H1 (cell line): ENCODE results near the gene CFAP74. TPM values are rescaled to one million over a fixed set of nuclear protein-coding genes. Genes with fewer than 3 reads are reported as not detected.

Experiments used
- CTCF ChIA-PET: fragments of 300-600 bp; sonication (Branson Sonifier 250); formaldehyde crosslinking; loops from one replicate; lab custom pipeline; 2021; ENCODE audit not compliant: partially characterized antibody; lab: Charles Lee
- POLR2A ChIA-PET: fragments of 300-600 bp; sonication (Branson Sonifier 250); formaldehyde crosslinking; loops from one replicate; lab custom pipeline; 2021; ENCODE audit warnings: inconsistent platforms; ENCODE audit not compliant: partially characterized antibody; lab: Charles Lee
- DNase-seq, 2 experiments: peaks; one replicate each; pipeline versions ENCODE4 v3.0.0 to v3.0.0-alpha.2; 2010 to 2022; ENCODE audit warnings: low spot score in 2 of 2, low read depth in 1 of 2, mixed read lengths in 1 of 2
- FAIRE-seq: peaks from 2 replicates; lab custom pipeline; 2011; peaks lifted over from hg19 to GRCh38; lab: Jason Lieb, UNC
- H2AFZ ChIP-seq: 2 replicates; pipeline ENCODE4 v1.8.1; 2012; ENCODE audit warnings: low read length, inconsistent platforms
- H2AK5ac ChIP-seq: 2 replicates; pipeline ENCODE4 v1.6.1; 2013; ENCODE audit warnings: low read depth, low read length
- H2BK120ac ChIP-seq: replicated peaks from 2 replicates; pipeline ENCODE3; 2013; ENCODE audit warnings: low read depth, low read length, inconsistent platforms
- H2BK12ac ChIP-seq: 2 replicates; pipeline ENCODE4 v1.6.1; 2013; ENCODE audit warnings: low read depth, low read length
- H2BK15ac ChIP-seq: 2 replicates; pipeline ENCODE4 v1.6.1; 2013; ENCODE audit warnings: low read length
- H2BK20ac ChIP-seq: 2 replicates; pipeline ENCODE4 v1.6.1; 2013; ENCODE audit warnings: low read length
- H2BK5ac ChIP-seq: 2 replicates; pipeline ENCODE4 v1.6.1; 2013; ENCODE audit warnings: low read depth, low read length
- H3K14ac ChIP-seq: 2 replicates; pipeline ENCODE4 v1.6.1; 2013; ENCODE audit warnings: inconsistent platforms; ENCODE audit not compliant: insufficient read length
- H3K18ac ChIP-seq: 2 replicates; pipeline ENCODE4 v1.6.1; 2013; ENCODE audit warnings: low read length; ENCODE audit errors: extremely low read depth
- H3K23ac ChIP-seq: 2 replicates; pipeline ENCODE4 v1.6.1; 2013; ENCODE audit warnings: inconsistent platforms; ENCODE audit not compliant: insufficient read length
- H3K23me2 ChIP-seq: 2 replicates; pipeline ENCODE4 v1.6.1; 2013; ENCODE audit warnings: low read depth, low read length
- H3K27ac ChIP-seq: 2 replicates; pipeline ENCODE4 v1.6.1; 2011; ENCODE audit warnings: low read depth, low read length, inconsistent platforms
- H3K27me3 ChIP-seq, 4 experiments: replicated peaks in 1 of 4; 1 replicate in 1 of 4; 2 replicates in 3 of 4; pipeline versions ENCODE4 v1.6.1 to v1.8.1; 2011 to 2013; ENCODE audit warnings: low read length in 3 of 4, mild to moderate bottlenecking in 3 of 4, inconsistent platforms in 2 of 4, mixed read lengths in 2 of 4, moderate library complexity in 1 of 4; ENCODE audit not compliant: control insufficient read depth in 3 of 4, insufficient read depth in 3 of 4; ENCODE audit errors: extremely low read depth in 1 of 4
- H3K36me3 ChIP-seq, 4 experiments: 2 replicates each; pipeline versions ENCODE4 v1.6.1 to v1.8.1; 2011 to 2013; ENCODE audit warnings: mild to moderate bottlenecking in 4 of 4, low read length in 3 of 4, moderate library complexity in 2 of 4, control low read depth in 1 of 4, inconsistent platforms in 1 of 4; ENCODE audit not compliant: insufficient read depth in 4 of 4, control insufficient read depth in 2 of 4
- H3K4ac ChIP-seq: replicated peaks from 2 replicates; pipeline ENCODE3; 2013; ENCODE audit warnings: low read length, low read depth, mixed read lengths, inconsistent platforms; ENCODE audit not compliant: insufficient read length
- H3K4me1 ChIP-seq, 4 experiments: replicated peaks in 1 of 4; 1 replicate in 1 of 4; 2 replicates in 3 of 4; pipeline versions ENCODE4 v1.6.1 to v1.8.1; 2011 to 2013; ENCODE audit warnings: low read length in 3 of 4, inconsistent platforms in 2 of 4, mixed read lengths in 1 of 4; ENCODE audit not compliant: insufficient read depth in 4 of 4, control insufficient read depth in 3 of 4
- H3K4me2 ChIP-seq, 2 experiments: 2 replicates each; pipeline versions ENCODE4 v1.6.1 to v1.8.1; 2011 to 2013; ENCODE audit warnings: low read depth in 2 of 2, low read length in 2 of 2, control low read depth in 1 of 2, inconsistent platforms in 1 of 2, mild to moderate bottlenecking in 1 of 2; ENCODE audit not compliant: insufficient read depth in 1 of 2
- H3K4me3 ChIP-seq, 4 experiments: fragments of 200-600, 300-600 bp in 1 of 4; sonication (generic), shearing (Covaris generic), sonication (Bioruptor Twin) in 1 of 4; 2 replicates each; pipeline versions ENCODE4 v1.5.1 to v1.8.1; 2011 to 2016; ENCODE audit warnings: low read length in 4 of 4, low read depth in 3 of 4, control low read depth in 2 of 4, inconsistent platforms in 2 of 4, mild to moderate bottlenecking in 2 of 4, mixed read lengths in 1 of 4, moderate library complexity in 1 of 4; ENCODE audit not compliant: insufficient read depth in 2 of 4; ENCODE audit errors: extremely low read depth in 1 of 4
- H3K56ac ChIP-seq: replicated peaks from 2 replicates; pipeline ENCODE3; 2013; ENCODE audit warnings: low read depth, mild to moderate bottlenecking, mixed read lengths, low read length, inconsistent platforms; ENCODE audit not compliant: insufficient read length
- H3K79me1 ChIP-seq: 2 replicates; pipeline ENCODE4 v1.6.1; 2013; ENCODE audit warnings: low read depth, low read length, control low read depth
- H3K79me2 ChIP-seq, 2 experiments: 2 replicates each; pipeline versions ENCODE4 v1.6.1 to v1.8.1; 2012 to 2013; ENCODE audit warnings: low read length in 2 of 2, mild to moderate bottlenecking in 2 of 2, inconsistent platforms in 1 of 2; ENCODE audit not compliant: insufficient read depth in 2 of 2, control insufficient read depth in 1 of 2
- H3K9ac ChIP-seq, 4 experiments: replicated peaks in 1 of 4; 1 replicate in 1 of 4; 2 replicates in 3 of 4; pipeline versions ENCODE4 v1.6.1 to v1.8.1; 2011 to 2013; ENCODE audit warnings: low read depth in 3 of 4, low read length in 3 of 4, control low read depth in 2 of 4, mild to moderate bottlenecking in 2 of 4, moderate library complexity in 2 of 4, inconsistent platforms in 1 of 4; ENCODE audit errors: extremely low read depth in 1 of 4
- H3K9me3 ChIP-seq, 2 experiments: 2 replicates each; pipeline versions ENCODE4 v1.6.1 to v1.8.1; 2012 to 2013; ENCODE audit warnings: mild to moderate bottlenecking in 2 of 2, moderate library complexity in 2 of 2, control low read depth in 1 of 2, inconsistent platforms in 1 of 2, low read depth in 1 of 2, low read length in 1 of 2, mixed read lengths in 1 of 2; ENCODE audit not compliant: insufficient read depth in 2 of 2
- H4K20me1 ChIP-seq, 2 experiments: replicated peaks in 1 of 2; 2 replicates each; pipeline versions ENCODE3 to v1.8.1; 2011 to 2013; ENCODE audit warnings: inconsistent platforms in 2 of 2, low read length in 2 of 2, mild to moderate bottlenecking in 1 of 2; ENCODE audit not compliant: insufficient read depth in 2 of 2, control insufficient read depth in 1 of 2
- H4K5ac ChIP-seq: 2 replicates; pipeline ENCODE4 v1.6.1; 2013; ENCODE audit warnings: low read length, low read depth, mixed read lengths, inconsistent platforms; ENCODE audit not compliant: insufficient read length
- H4K8ac ChIP-seq: 2 replicates; pipeline ENCODE4 v1.8.0; 2013; ENCODE audit warnings: mild to moderate bottlenecking, moderate library complexity, low read length, inconsistent platforms; ENCODE audit not compliant: insufficient read depth; ENCODE audit errors: extremely low read depth
- H4K91ac ChIP-seq: replicated peaks from 2 replicates; pipeline ENCODE3; 2013; ENCODE audit warnings: low read length, mixed read lengths, inconsistent platforms; ENCODE audit not compliant: insufficient read length
- ASH2L ChIP-seq: fragments of 200-600, 300-600 bp; sonication (generic); IDR thresholded peaks from one replicate; pipeline ENCODE4 v1.7.1; 2017; ENCODE audit warnings: low read length
- HDAC2 ChIP-seq, 2 experiments: fragments of 300-600 bp in 1 of 2; sonication (generic) in 1 of 2; IDR thresholded peaks; 2 replicates each; pipeline ENCODE4 v1.6.1; 2011 to 2012; ENCODE audit warnings: low read depth in 2 of 2, low read length in 2 of 2, mild to moderate bottlenecking in 2 of 2, moderate library complexity in 2 of 2, borderline replicate concordance in 1 of 2, inconsistent platforms in 1 of 2
- NANOG ChIP-seq: IDR thresholded peaks from 2 replicates; pipeline ENCODE4 v1.6.1; 2011; ENCODE audit warnings: low read length, low read depth, mild to moderate bottlenecking, inconsistent platforms; ENCODE audit not compliant: insufficient read depth, poor library complexity, severe bottlenecking
- TEAD4 ChIP-seq: IDR thresholded peaks from 2 replicates; pipeline ENCODE4 v1.6.1; 2012; ENCODE audit warnings: low read depth, low read length, inconsistent platforms, mixed read lengths
- WGBS, 2 experiments: shearing (Covaris generic) in 1 of 2; methylation state at CpG; one replicate each; pipeline versions ENCODE4 v1.1.6 to v1.1.7; 2013 to 2015; ENCODE audit warnings: low lambda C conversion rate in 2 of 2, mixed read lengths in 2 of 2, inconsistent platforms in 1 of 2, low coverage in 1 of 2, missing lambda C conversion rate in 1 of 2; ENCODE audit not compliant: insufficient replicate concordance in 2 of 2, insufficient coverage in 1 of 2, insufficient read length in 1 of 2; ENCODE audit errors: extremely low coverage in 1 of 2, missing lambda C conversion rate in 1 of 2; 5-methylcytosine and 5-hydroxymethylcytosine counted together
- polyA plus RNA-seq, 7 experiments: library from polyadenylated mRNA; depleted of rRNA in 3 of 7; stranded (reverse) in 5 of 7; unstranded in 2 of 7; fragments of >200 nt in 5 of 7; fragments of 200-250 nt in 2 of 7; gene quantifications; 1 replicate in 5 of 7; 2 replicates in 1 of 7; 4 replicates in 1 of 7; pipeline versions ENCODE4 v1.2.1 to v1.2.3, GENCODE V29; 2011 to 2013; ENCODE audit warnings: missing spikeins in 2 of 7, mixed read lengths in 2 of 7
- total RNA-seq: library from RNA; stranded (reverse); fragmentation: NEBNext Ultra II Directional; extraction: Animal tissue kit (Norgen Biotek cat#: 25700); gene quantifications from 2 replicates; pipeline ENCODE4 v1.2.1, GENCODE V29; 2021

Gene CFAP74
- total and polyA plus RNA-seq, 2 of the 8 experiments (the other 6 are each of a cell fraction or from before 2014, with no cell fraction given) = 0.09 to 0.20 TPM

DNA sequence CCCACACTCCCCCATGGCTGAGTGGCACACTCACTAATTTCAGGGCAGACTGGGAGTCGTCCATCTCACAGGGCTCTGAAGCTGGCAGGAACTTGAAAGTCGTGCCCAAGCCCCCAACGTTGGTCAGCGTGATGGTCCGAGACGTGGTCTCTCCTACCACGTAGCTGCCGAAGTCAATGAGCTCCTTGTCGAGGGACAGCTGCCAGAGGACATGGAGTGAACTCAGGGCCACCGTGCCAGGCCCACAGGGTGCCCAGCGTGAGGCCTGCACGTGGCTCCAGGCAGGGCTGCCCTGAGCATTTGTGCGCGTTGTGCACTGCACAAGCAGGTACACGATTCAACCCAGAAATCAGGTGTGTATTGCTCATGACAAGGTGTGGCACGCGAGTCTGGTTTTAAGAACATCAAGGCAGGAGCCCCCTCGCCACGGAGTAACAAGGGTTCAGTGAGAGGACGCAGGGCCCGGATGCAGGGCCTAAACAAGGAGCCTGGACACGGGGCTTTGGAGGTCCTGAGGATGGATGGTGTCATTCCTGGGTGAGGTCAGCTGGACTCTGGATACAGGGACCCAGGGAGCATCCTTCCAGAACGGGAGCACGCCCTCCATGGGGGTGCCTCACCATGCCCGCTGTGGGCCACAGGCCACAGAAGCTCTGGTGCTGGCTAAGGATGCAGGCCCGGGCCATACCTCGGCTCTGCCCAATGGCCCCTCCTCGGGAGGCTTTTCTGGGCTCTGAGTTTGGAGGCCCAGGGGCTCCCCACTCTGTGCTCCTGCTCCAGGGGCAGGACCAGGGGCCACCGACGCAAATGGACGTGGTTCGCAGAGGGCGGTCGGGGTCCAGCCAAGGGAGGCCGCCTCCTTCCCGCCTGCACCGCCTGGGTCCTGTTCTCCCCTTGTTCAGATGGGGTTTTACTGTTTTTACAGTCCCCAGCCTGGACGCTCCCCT, 46.7 kb downstream of the CFAP74 start:
- FAIRE-seq = no peak
- CTCF ChIA-PET = interaction anchor here (0.6 to 15.6 kb wide), 9 partner anchors 12 to 176 kb away, joined by 3 to 249 read pairs (median 4); no protein-coding TSS in a partner anchor
- WGBS, 2 experiments = 95% methylated on average over 36 of the region's 38 CpGs; no CpG with 5 or more reads in 1 of the 2 experiments

More for the DNA sequence above, 46.7 kb downstream of the CFAP74 start:
- no peaks in the 10 kb centered on the region for H3K79me2 ChIP-seq
- no peak overlapping the region for H3K4me3 ChIP-seq
- peaks cover 0 to 1% of the 10 kb centered on the region in 2 experiments for H4K20me1 ChIP-seq
- no peak overlapping the region for H3K18ac ChIP-seq
- no peaks in the 10 kb centered on the region for H3K36me3 ChIP-seq
- H2BK5ac ChIP-seq = no peak overlapping the region
- peaks cover 0 to 5% of the 10 kb centered on the region in 2 experiments; a peak in 1 of 4 replicates for H3K9me3 ChIP-seq
- no peak overlapping the region for H3K9ac ChIP-seq
- H2AK5ac ChIP-seq = peak overlapping the region; percentile 82; the same call in 1 of the 2 replicates
- H3K14ac ChIP-seq = no peak overlapping the region
- no peaks in the 10 kb centered on the region; a peak in 1 of 7 replicates for H3K27me3 ChIP-seq
- no peak overlapping the region for H3K4me2 ChIP-seq
- H4K5ac ChIP-seq = no peak overlapping the region
- POLR2A ChIA-PET = interaction anchor here (1.1 to 1.3 kb wide), 2 partner anchors 21 to 83 kb away, joined by 3 read pairs; no protein-coding TSS in a partner anchor
- peaks cover 0 to 12% (median 10%) of the 10 kb centered on the region in 4 experiments; a peak in 6 of 7 replicates for H3K4me1 ChIP-seq
- H2BK12ac ChIP-seq = no peak overlapping the region
- H3K23me2 ChIP-seq = no peaks in the 10 kb centered on the region; the same call in 1 of the 2 replicates
- H2AFZ ChIP-seq = no peak overlapping the region
- H4K8ac ChIP-seq = peak overlapping the region; percentile 20; the same call in 1 of the 2 replicates
- H4K91ac ChIP-seq = no peak overlapping the region
- H3K56ac ChIP-seq = no peak overlapping the region
- no peak overlapping the region for H3K23ac ChIP-seq
- no peak overlapping the region for H3K4ac ChIP-seq
- DNase-seq = no peak
- no peak overlapping the region for H2BK120ac ChIP-seq
- no peaks in the 10 kb centered on the region for H3K79me1 ChIP-seq
- H2BK20ac ChIP-seq = no peak overlapping the region
- no peak overlapping the region for H2BK15ac ChIP-seq
- TF ChIP-seq NANOG = no peak
- TF ChIP-seq ASH2L = no peak
- TF ChIP-seq HDAC2 (IDR thresholded peaks at IDR 0.05; ENCODE audit: borderline replicate concordance in 1 of 2, low read depth in 2 of 2, low read length in 2 of 2) = no peak
- TF ChIP-seq TEAD4 = no peak
- TF ChIP-seq, all 59 proteins: peak for 0
- no peak overlapping the region for H3K27ac ChIP-seq
